Measurements from ENCODE around the gene IL18BP.

Gene IL18BP

DNA sequence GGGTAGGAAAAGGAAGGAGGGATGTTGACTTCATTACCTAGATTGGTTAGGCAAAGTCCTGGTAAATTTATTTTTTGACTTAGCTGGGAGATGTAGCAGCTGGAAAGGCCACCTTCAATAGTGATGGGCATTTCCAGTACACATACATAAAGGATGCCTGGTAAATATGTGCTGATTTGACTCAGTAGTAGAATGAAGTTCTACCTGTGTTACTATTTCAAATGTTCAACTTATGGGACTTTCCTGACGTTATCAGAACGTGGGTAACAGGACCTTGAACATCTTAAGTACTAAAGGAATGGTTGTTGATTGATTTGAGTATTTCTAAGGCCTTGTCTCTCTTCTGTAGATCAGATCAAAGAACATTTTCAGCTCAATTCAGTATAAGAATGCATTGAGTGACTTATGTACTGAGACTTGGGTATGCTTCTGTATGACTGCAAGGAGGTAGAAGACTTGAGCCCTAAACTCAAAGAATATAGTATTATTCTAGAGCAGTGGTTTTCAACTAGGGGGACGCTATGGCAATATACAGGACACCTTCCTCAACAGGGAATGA is 42.7 kb upstream of the IL18BP start:
- ATAC-seq (ENCODE audit: insufficient read depth, low read depth) (no peak), DNase-seq (no peak)
- Histone ChIP-seq H3K79me2 (ENCODE audit: insufficient read depth, low read length) (peaks cover 20% of the 10 kb centered on the region), H2AFZ (ENCODE audit: low read depth, low read length) (no peak overlapping the region), H3K4me2 (ENCODE audit: insufficient read depth, low read length) (no peak overlapping the region), H3K36me3 (ENCODE audit: insufficient read depth, low read length) (peaks cover 8% of the 10 kb centered on the region), H3K4me3 (ENCODE audit: low read depth in 1 of 2, low read length in 2 of 2) (no peak overlapping the region), H3K27ac (ENCODE audit: low read length) (no peak overlapping the region), H3K9ac (ENCODE audit: low read depth, low read length) (no peak overlapping the region), H4K20me1 (ENCODE audit: insufficient read depth, low read length) (peaks cover 16% of the 10 kb centered on the region; the same call in 1 of the 2 replicates), H3K4me1 (ENCODE audit: insufficient read depth, low read length) (no peaks in the 10 kb centered on the region), H3K9me3 (ENCODE audit: insufficient read depth, low read length, severe bottlenecking) (no peaks in the 10 kb centered on the region), H3K27me3 (ENCODE audit: insufficient read depth, low read length, poor library complexity) (no peaks in the 10 kb centered on the region)
- TF ChIP-seq, protein P1, sequence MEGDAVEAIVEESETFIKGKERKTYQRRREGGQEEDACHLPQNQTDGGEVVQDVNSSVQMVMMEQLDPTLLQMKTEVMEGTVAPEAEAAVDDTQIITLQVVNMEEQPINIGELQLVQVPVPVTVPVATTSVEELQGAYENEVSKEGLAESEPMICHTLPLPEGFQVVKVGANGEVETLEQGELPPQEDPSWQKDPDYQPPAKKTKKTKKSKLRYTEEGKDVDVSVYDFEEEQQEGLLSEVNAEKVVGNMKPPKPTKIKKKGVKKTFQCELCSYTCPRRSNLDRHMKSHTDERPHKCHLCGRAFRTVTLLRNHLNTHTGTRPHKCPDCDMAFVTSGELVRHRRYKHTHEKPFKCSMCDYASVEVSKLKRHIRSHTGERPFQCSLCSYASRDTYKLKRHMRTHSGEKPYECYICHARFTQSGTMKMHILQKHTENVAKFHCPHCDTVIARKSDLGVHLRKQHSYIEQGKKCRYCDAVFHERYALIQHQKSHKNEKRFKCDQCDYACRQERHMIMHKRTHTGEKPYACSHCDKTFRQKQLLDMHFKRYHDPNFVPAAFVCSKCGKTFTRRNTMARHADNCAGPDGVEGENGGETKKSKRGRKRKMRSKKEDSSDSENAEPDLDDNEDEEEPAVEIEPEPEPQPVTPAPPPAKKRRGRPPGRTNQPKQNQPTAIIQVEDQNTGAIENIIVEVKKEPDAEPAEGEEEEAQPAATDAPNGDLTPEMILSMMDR (IDR thresholded peaks at IDR 0.05; ENCODE audit: borderline replicate concordance, extremely low read depth, low read length, poor library complexity, severe bottlenecking) = no peak
- TF ChIP-seq EZH2 (IDR thresholded peaks at IDR 0.05; ENCODE audit: borderline replicate concordance, low read depth, low read length, severe bottlenecking) = no peak

DNA sequence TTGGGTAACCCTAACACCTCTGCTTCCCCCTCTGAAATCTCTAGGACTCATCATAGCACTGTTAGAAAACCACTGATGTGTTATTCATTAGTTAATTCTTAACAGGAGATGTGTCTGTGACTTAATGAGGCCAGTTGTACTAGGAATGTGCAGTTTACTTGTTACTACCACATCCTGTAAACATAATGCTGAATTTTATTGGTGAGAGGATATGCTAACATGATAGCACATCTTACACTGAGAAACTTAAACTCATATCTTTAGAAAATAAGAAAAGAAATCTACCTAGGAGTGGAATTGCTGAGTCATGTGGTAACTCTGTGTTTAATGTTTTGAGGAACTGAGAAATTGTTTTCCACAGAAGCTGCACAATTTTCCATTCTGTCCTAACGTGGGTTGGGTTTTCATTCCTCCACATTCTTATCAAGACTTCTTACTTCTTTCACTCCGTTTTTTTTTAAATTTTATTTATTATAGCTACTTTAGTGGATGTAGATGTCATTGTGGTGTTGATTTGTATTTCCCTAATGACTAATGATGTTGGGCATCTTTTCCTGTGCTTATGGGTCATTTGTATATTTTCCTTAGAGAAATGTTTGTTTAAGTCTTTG is 36.2 kb upstream of the IL18BP start:
- Histone ChIP-seq H3K27ac (ENCODE audit: low read length) (no peak overlapping the region), H3K4me1 (ENCODE audit: insufficient read depth, low read length) (no peaks in the 10 kb centered on the region), H3K36me3 (ENCODE audit: insufficient read depth, low read length) (peaks cover 33% of the 10 kb centered on the region), H4K20me1 (ENCODE audit: insufficient read depth, low read length) (no peaks in the 10 kb centered on the region), H3K79me2 (ENCODE audit: insufficient read depth, low read length) (no peaks in the 10 kb centered on the region), H3K9me3 (ENCODE audit: insufficient read depth, low read length, severe bottlenecking) (no peaks in the 10 kb centered on the region), H2AFZ (ENCODE audit: low read depth, low read length) (no peak overlapping the region), H3K27me3 (ENCODE audit: insufficient read depth, low read length, poor library complexity) (no peaks in the 10 kb centered on the region), H3K9ac (ENCODE audit: low read depth, low read length) (no peak overlapping the region), H3K4me3 (ENCODE audit: low read depth in 1 of 2, low read length in 2 of 2) (no peak overlapping the region), H3K4me2 (ENCODE audit: insufficient read depth, low read length) (no peak overlapping the region)
- no peak for ATAC-seq (ENCODE audit: insufficient read depth, low read depth)
- no peak for DNase-seq
- TF ChIP-seq, protein P1 (IDR thresholded peaks at IDR 0.05; ENCODE audit: borderline replicate concordance, extremely low read depth, low read length, poor library complexity, severe bottlenecking) = no peak
- no peak for TF ChIP-seq EZH2 (IDR thresholded peaks at IDR 0.05; ENCODE audit: borderline replicate concordance, low read depth, low read length, severe bottlenecking)

DNA sequence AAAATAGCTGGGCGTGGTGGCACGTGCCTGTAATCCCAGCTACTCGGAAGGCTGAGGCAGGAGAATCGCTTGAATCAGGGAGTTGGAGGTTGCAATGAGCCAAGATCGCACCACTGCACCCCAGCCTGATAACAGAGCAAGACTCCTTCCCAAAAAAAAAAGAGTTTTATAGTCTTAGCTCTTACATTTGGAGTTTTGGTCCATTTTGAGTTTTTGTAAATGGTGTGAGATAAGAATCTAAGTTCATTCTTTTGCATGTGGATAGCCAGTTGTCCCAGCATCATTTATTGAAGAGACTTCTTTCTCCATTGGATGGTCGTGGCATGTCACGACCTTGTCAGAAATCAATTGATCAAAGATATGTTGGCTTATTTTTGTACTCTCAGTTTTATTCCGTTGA is 35.2 kb upstream of the IL18BP start:
- TF ChIP-seq, protein P1 (IDR thresholded peaks at IDR 0.05; ENCODE audit: borderline replicate concordance, extremely low read depth, low read length, poor library complexity, severe bottlenecking) = no peak
- TF ChIP-seq EZH2 (IDR thresholded peaks at IDR 0.05; ENCODE audit: borderline replicate concordance, low read depth, low read length, severe bottlenecking) = no peak
- Histone ChIP-seq H3K36me3 (ENCODE audit: insufficient read depth, low read length) (peaks cover 39% of the 10 kb centered on the region), H2AFZ (ENCODE audit: low read depth, low read length) (no peak overlapping the region), H3K4me3 (ENCODE audit: low read depth in 1 of 2, low read length in 2 of 2) (no peak overlapping the region), H4K20me1 (ENCODE audit: insufficient read depth, low read length) (no peaks in the 10 kb centered on the region), H3K4me1 (ENCODE audit: insufficient read depth, low read length) (no peaks in the 10 kb centered on the region), H3K27me3 (ENCODE audit: insufficient read depth, low read length, poor library complexity) (no peaks in the 10 kb centered on the region), H3K9ac (ENCODE audit: low read depth, low read length) (no peak overlapping the region), H3K27ac (ENCODE audit: low read length) (no peak overlapping the region), H3K4me2 (ENCODE audit: insufficient read depth, low read length) (no peak overlapping the region), H3K9me3 (ENCODE audit: insufficient read depth, low read length, severe bottlenecking) (no peaks in the 10 kb centered on the region), H3K79me2 (ENCODE audit: insufficient read depth, low read length) (no peaks in the 10 kb centered on the region)
- DNase-seq (no peak), ATAC-seq (ENCODE audit: insufficient read depth, low read depth) (no peak)
